ENCODE data around the gene SPNS3.

The SPNS3 gene

DNA sequence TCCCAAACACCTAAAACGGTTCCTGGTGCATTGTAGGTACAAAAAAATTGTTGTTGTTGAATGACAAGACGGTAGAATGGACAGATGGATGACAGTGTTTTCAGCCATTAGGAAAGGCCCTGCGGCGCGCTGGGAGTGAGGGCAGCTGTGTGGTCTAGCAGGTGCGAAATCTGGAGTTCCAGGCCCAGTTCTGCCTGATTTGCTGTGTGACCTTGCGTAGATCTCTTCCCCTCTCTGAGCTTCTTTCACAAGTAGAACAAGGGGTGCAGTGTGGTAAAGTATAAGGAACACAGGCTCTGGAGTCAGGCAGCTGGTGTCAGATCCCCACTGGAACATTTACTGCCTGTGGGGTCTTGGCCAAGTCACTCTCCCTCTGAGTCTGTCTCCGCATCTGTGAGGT lies 90.2 kb downstream of the SPNS3 start:
- DNase-seq, result no peak

GRCh38 chr17:4525691-4526397 lies 92.1 kb downstream of the SPNS3 start:
- no peak for DNase-seq

DNA sequence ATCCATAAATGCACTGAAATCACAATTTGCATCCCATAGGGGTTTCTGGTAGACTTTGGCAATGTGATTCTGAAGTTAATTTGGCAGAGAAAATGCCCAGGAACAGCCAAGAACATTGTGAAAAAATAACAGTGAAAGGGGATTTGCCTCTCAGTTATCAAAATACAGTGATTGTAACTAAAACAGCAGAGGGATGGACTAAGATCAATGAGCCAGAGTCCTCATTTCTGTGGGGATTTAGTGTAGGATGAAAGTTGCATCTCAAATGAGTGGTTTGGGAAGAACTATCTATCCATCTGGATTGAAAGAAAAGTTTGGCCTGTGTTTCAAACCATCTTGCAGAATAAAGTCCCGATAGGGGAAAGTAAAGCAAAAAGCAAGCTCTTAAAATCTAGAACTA lies 93.4 kb downstream of the SPNS3 start:
- no peak for DNase-seq

DNA sequence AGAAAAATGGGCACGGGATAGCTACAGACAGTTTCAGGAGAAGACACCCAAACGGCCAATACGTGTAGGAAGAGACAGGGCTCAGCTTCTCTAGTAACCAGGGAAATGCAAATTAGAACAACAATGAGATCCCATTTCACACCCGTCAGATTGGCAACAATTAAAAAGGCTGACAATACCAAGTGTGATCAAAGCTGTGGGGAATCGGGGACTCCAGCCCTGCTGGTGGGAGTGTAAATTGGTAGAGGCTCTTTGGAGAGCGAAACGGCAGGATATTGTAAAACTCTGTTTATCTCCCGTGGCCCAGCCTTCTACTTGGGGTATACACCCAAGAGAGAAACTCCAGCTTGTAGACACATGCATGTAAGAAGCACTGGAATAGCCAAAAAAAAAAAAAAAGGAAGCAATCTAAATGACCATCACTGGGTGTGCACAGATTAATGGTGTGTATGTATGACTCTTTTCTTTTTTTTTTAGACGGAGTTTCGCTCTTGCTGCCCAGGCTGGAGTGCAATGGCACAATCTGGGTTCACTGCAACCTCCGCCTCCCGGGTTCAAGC lies 93.9 kb downstream of the SPNS3 start:
- DNase-seq, result no peak

DNA sequence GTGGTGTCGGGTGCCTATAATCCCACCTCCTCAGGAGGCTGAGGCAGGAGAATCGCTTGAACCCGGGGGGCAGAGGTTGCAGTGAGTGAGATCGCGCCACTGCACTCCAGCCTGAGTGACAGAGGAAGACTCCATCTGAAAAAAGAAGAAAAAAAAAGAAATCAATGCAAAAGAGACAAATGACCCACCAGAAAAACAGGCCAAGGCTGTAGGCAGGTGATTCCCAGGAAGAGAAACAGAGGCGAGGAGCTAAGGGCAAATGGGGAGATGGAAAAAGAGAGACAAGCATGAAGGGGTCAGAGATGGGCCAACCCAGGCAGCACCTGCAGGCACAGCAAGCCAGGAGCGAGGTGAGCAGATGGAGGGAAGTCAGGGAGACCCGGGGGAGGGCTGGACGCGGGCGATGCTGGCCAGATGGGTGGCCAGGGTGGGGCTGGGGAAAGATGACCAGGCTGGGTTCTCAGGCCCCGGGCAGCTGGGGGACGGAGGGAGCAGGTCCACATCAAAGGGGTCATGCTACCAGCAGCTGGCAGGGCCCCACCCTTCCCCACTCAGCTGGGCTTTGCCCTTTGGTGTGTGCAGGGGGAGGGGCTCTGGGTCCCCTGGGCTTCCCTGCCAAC lies 95.9 kb downstream of the SPNS3 start:
- no peak for DNase-seq

- DNase-seq, result peak in 4 of 56 donors; percentile 19 to 31 (median 26)
Observed at GRCh38 chr17:4530799-4531730, 97.3 kb downstream of the SPNS3 start.

- no peak for DNase-seq
Observed at GRCh38 chr17:4531988-4532736, 98.4 kb downstream of the SPNS3 start.

DNA sequence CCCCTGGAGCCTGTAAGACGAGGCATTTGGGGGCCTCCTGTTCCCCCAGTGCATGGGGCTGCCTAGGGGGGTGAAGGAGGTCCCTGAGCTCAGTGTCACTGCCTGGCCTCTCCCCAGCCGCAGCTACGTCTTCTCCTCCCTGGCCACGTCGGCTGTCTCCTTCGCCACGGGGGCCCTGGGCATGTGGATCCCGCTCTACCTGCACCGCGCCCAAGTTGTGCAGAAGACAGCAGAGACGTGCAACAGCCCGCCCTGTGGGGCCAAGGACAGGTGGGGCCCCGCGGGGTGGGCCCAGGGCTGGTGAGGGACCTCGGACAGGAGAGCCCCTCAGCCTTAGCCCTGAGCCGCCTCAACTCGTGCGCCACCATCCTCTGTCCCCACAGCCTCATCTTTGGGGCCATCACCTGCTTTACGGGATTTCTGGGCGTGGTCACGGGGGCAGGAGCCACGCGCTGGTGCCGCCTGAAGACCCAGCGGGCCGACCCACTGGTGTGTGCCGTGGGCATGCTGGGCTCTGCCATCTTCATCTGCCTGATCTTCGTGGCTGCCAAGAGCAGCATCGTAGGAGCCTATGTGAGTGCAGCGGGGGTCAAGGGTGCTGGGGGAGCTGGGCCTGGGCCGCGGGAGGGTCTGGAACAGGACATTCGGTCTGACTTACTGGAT lies 99.3 kb downstream of the SPNS3 start:
- DNase-seq, result no peak

- peak in 54 of 56 donors; percentile 65 to 98 (median 91) for DNase-seq
Observed at GRCh38 chr17:4533523-4534504, 100.1 kb downstream of the SPNS3 start.

- peak in 10 of 56 donors; percentile 58 to 86 (median 70) for DNase-seq
Observed at GRCh38 chr17:4534515-4534914, 100.8 kb downstream of the SPNS3 start.

DNA sequence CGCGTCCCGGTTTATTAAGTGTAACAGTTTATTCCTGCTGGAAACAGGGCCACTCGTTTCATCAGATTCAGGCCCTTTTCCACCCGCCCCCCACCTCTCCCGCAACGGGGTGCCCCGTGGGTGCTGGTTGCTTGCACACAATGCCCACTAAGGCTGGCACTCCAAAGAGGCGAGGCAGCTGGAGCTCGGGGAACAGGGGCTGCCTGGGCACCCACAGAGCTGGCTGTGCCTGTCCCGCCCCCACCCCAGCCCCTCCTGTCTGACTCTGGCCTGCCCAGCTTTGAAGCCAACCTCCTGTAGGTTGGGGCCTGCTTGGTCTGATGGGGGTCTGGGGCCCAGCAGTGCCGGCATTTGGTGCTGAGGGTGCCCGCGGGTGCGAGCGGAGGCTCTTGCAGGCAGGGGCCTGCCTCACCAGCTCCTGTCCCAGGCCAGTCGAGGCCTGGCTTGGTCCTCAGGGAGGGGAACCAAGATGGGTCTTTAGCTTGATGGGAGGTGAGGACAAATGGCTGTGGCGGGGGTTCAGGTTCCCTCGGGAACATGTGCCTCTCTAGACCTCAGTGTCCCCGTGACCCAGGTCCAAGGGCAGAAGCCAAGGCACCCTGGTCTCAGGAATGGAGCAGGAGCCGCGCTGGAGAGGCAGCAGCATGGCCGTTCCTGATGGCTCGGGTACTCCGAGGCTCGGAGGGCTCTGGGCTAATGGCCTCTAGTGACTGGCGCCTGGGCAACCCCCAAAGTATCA lies 101.4 kb downstream of the SPNS3 start:
- DNase-seq, result peak in 18 of 56 donors; percentile 32 to 75 (median 54)

DNA sequence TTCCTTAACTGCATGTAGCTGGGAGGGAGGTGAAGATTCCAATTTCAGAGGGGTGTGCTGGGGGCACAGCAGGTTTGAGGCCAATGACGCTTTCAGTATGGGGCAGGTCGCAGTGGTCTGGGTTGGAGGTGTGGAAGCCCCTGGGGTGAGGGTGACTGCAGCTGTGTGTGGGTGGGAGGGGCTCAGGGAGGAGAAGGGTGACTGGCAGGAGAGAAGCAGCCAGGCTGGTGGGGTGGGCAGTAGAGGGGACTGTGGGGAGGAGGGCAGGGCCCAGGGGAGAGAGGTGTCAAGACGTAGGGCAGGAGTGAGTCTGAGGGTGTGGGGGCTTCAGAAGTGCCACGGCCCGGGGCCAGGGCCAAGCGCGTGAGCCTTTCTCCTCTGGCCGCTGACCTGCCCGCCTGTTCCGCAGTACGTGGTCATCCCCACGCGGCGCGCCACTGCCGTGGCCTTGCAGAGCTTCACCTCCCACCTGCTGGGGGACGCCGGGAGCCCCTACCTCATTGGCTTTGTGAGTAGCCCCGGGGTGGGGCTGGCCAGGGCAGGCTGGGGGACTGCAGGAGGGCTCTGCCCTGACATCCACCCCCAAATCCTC lies 102.0 kb downstream of the SPNS3 start:
- peak in 4 of 56 donors; percentile 16 to 60 (median 32) for DNase-seq

DNA sequence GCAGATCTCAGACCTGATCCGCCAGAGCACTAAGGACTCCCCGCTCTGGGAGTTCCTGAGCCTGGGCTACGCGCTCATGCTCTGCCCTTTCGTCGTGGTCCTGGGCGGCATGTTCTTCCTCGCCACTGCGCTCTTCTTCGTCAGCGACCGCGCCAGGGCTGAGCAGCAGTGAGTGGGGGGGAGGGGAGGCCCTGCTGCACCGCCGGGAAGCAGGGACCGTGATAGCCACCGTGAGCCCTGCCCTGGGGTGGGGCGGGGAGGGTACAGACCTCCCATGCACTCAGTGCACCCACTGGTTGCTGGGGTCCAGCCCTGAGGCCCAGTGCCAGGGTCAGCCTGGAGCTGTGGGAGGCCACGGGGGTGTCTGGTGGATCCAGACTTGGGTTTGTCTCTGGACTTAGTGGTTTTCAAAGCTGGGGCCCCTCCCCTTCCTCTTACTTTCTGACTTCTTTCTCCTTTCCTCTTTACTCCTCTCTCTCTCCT lies 102.6 kb downstream of the SPNS3 start:
- DNase-seq, result peak in 16 of 56 donors; percentile 15 to 55 (median 38)

DNA sequence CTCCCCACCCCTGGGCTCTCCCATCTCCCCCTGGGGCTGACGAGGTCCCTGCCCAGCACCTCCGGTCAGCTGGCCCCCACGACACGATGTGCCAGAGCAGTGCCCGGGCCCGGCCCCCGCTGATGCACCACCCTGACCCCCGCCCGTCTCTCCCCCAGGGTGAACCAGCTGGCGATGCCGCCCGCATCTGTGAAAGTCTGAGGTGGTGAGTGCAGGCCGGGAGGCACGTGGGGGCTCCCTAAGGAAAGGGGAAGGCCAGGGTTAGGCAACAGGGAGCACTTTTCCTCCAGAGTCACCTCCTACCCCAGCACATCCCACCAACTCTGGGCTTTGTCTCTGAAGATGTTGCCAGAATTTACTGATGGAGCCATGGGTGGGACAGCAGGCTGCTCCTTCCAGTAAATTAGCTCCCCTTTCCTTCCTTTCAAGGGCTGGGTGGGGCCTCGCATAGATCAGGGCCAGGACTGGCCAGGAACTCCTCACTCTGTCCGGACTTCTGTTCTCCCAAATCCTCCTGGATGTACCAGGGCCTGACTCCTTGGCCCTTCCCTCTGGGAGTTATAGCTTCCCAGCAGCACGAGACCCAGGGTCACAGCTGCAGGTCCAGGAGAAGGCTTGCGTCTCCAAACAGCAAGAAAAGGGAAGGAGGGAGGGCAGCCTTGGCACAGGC lies 103.1 kb downstream of the SPNS3 start:
- peak in 13 of 56 donors; percentile 15 to 55 (median 40) for DNase-seq

All from nucleus accumbens (tissue), 56 donors.